GM21786 (cell line): ENCODE measurements around the gene HAVCR1.
"Not testable (repeated sequence)": the region's sequence is repeated elsewhere in the genome, so short reads cannot be mapped to it uniquely, and the experiment has no call there.

Source experiments
- ATAC-seq: cut with Tn5 transposase; IDR thresholded peaks from one replicate; pipeline ENCODE4 v1.9.1; 2021; ENCODE audit not compliant: unreplicated experiment

The HAVCR1 gene

DNA sequence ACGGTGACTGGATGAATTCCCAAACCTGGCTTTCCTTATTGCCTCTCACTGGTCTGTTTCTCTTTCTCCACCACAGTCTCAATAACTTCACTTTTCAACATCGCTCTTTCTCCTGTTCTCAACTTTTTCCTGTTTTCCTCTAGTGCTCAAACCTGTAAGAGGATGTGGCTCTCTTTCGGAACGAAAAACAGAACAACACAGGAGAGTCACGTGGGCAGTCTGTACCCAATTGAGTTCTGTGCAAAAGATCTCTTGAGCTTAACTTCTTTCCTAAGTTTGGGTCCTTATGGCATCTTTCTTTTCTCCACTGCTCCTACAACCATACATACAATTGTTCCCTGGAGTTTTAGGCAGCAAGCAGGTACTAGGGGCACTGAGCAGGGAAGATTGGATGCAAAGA is 8.9 kb downstream of the HAVCR1 start:
- no peak for ATAC-seq

DNA sequence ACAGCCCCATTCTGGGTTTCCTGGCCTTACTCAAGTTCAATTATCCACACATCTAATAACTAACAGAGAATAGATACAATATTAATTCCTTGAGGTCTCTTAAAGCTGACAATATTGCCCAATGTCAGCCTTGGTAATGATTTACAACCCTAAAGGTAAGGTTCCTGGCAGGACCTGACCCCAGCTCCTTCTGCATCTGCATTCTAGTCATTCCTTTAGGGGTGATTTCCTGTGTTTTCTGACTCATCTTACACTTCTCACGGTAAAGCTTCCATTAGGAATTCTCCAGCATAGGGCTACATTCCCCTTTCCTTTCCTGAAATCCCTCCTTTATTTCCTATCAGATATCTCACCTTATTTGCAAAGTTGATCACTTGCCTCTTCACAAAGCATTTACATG is 9.3 kb downstream of the HAVCR1 start:
- ATAC-seq = no peak

DNA sequence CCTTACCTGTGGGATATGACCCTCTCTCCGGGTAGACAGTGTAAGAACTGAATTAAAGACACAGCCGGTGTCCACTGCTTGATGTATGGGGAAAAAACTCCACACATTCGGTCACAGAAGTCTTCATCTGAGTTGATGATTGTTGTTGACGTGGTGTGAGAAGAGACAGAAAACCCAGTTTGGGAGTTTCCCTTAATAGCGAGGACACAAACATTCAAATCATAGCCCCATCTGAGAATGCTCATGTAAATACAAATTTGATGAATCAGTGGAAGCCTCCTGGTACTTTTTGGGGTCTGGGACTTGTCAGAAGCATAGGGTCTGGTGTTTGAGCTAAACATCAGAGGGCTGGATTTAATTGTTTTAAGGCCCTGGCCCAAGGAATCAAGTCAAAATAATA is 11.0 kb downstream of the HAVCR1 start:
- peak; percentile 63 for ATAC-seq

DNA sequence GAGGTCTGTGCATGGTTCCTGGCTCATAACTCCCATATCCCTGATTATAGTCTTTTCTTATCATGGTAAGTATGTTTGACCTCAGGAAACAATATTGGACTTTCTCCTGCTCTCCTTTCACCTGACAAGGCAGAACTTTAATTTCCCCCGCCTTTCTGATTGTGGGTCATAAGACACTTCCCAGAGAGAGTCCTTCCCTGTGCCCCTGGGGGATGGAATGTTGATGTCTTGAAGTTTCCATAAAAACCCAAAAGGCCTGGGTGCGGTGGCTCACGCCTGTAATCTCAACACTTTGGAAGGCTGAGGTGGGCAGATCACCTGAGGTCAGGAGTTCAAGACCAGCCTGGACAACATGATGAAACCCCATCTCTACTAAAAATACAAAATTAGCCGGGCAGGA is 11.9 kb downstream of the HAVCR1 start:
- ATAC-seq = not testable (repeated sequence)

DNA sequence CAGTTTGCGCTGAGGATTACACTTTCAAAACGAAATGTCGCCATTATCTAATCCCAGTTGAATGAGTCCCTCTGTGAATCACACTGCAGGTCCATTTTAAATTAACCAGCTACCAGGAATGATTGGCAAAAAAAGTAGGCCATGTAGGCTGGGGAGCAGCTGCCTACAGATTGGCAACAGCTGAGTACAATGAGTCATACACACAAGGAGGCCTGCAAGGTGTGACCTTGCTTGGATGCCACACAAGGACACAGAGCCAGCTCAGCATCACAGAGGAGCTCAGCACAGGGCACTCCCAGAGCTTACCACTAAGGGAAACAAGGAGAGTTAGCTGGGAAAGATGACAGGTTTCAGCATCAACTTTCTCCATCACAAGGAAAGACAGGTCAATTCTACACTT is 12.9 kb downstream of the HAVCR1 start:
- no peak for ATAC-seq

DNA sequence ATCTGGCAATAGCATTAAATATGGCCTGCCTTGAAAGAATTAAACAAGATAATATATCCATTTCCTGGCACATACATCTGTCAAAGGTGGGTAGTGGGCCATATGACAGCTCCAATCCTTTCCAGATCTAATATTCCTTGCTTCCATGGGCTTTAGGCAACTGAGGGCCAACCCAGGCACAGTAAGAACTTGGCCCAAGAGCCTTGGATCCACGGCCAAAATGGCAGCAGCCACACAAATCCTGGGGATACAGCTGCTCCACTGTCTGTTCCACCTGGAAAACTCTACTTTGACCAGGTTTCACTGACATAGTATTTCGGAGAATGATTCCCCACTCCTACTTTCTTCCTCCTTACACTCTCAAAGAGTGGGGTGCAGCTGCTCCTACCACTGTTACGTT is 13.3 kb downstream of the HAVCR1 start:
- ATAC-seq = no peak

DNA sequence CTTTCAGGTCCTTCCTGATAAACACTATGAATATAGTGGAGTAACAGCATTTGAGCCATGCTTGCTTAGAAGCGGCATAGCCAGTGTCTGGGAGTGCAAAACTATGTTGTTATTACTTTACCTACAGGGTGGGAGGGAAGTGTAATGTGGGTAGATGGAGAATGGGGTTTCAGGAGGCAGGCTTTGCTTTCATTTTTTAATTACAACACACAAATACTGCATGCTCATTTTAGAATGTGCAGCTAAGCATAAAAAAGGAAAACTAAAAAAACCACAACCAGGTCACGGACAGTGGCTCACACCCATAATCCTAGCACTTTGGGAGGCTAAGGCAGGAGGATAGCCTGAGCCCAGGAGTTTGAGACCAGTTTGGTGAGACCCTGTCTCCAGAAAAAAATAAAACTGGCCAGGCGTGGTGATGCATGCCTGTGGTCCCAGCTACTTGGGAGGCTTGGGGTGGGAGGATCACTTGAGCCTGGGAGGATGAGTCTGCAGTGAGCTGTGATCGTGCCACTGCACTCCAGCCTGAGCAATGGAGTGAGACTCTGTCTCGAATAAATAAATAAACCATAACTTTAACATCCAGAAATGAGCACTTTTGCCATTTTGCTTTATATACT is 20.2 kb downstream of the HAVCR1 start:
- ATAC-seq = peak; percentile 54

DNA sequence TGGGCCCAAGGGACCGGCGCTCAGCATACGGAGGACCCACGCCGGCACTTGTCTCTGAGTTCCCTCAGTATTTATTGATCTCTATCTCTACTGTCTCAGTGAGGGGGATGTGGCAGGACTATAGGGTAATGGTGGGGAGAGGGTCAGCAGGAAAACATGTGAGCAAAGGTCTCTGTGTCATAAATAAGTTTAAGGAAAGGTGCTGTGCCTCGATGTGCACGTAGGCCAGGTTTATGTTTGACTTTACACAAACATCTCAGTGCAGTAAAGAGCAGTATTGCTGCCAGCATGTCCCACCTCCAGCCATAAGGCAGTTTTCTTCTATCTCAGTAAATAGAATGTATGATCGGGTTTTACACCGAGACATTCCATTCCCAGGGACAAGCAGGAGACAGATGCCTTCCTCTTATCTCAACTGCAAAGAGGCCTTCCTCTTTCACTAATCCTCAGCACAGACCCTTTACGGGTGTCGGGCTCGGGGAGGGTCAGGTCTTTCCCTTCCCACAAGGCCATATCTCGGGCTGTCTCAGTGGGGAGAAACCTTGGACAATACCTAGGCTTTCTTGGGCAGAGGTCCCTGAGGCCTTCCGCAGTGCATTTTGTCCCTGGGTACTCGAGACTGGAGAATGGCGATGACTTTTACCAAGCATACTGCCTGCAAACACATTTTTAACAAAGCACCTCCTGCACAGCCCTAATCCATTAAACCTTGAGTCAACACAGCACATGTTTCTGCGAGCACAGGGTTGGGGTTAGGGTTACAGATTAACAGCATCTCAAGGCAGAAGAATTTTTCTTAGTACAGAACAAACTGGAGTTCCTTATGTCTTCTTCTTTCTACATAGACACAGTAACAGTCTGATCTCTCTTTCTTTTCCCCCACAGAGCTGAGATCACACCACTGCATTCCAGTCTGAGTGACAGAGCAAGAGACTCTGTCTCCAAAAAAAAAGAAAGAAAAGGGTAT is 24.5 kb downstream of the HAVCR1 start:
- ATAC-seq = not testable (repeated sequence)

DNA sequence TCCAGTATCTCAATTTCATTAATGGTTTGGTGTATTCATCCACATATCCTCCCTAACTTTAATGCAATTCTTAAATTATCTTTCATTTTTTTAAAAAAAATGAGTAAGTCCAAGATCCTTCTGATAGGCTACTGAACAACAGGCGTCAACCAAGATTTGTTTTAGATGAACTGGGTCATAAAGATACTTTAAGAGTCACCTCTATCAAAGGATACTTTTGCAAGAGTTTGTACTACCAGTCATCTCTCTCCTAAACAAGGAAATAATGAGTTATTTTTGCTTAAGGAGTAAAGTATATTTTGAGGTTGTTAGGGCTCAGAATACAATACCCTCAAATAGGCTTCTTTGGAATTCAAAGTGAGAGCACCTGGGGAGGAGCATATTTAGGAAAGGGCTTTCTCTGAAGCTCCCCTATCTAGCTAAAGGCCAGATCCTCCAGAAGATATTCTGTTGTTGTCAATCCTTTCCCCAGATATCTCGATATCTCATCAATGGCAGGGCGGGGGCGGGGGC is 25.8 kb downstream of the HAVCR1 start:
- no peak for ATAC-seq

DNA sequence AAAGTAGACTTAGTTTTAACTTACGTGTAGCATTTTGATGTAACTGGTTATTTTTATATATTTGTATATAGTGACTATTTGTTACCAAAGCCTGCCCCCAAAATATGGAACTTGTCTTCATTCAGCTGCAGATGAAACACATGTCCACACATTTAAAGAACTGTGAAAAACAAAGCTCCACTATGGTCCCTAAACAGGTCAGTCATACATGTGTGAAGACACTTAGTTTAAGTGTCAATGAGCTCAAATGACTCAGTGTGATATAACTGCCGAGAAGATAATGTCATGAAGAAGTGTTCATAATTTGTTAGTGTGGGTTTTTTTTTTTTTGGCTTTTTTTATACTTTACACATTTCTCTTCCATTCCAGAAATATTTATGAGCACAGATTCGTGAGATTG is 28.2 kb downstream of the HAVCR1 start:
- no peak for ATAC-seq

DNA sequence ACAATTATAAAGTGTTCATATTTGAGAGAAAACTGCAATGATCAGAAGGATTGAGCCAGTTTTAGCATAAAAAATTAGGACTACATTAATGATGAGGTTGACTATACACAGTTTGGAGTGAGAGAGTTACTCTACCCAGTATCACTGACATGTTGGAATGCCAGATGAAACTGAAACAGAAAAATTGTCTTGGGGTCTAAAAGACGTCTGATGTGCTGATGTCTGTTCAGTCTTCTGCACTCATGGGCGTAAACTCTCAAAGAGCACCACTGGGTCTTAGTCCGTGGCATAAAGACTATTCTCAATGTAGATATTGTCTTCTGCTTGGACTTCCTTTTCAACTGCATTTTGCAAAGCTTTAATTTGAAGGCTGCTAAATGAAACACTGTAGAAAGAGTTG is 29.5 kb downstream of the HAVCR1 start:
- no peak for ATAC-seq

DNA sequence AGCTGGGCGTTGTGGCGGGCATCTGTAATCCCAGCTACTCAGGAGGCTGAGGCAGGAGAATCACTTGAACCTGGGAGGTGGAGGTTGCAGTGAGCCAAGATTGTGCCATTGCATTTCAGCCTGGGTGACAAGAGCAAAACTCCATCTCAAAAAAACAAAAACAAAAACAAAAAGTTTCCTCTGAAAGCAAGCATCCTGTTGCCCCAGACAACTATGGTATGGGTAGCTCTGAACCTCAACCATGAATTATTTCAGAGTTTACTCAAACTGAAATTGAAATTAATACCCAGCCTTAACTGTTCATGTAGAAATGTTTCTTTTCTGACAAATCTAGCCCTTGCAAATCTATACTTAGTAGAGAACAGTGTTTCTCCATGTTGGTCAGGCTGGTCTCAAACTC is 31.3 kb downstream of the HAVCR1 start:
- peak; percentile 93 for ATAC-seq

DNA sequence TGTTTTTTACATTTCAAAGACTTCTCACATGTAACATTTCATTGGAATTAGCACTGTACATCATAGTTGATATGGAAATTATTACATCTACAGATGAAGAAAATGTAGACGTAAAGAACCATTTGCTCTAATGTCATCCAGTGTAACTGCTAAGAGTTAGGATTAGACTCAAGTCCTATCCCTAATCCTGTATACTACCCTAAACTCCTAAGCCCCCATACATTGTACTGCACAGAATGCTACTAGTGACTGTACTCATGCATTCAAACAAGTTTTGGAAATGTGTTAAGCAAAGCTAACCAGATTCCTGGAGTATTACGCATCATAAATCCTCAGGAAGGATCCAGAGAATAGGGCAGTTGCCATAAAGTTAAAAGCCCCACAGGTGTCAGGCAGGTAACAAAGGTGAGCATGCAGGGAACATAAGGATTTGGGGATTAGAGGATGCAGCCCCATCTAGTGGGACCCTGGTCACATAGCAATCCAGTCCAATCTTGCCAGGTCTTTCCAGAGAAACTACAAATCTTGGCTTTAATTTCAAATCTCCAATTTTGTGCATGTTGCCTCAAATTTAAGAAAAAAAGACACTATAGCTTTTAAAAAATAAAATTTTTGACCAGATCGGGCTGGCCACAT is 32.0 kb downstream of the HAVCR1 start:
- ATAC-seq = no peak

DNA sequence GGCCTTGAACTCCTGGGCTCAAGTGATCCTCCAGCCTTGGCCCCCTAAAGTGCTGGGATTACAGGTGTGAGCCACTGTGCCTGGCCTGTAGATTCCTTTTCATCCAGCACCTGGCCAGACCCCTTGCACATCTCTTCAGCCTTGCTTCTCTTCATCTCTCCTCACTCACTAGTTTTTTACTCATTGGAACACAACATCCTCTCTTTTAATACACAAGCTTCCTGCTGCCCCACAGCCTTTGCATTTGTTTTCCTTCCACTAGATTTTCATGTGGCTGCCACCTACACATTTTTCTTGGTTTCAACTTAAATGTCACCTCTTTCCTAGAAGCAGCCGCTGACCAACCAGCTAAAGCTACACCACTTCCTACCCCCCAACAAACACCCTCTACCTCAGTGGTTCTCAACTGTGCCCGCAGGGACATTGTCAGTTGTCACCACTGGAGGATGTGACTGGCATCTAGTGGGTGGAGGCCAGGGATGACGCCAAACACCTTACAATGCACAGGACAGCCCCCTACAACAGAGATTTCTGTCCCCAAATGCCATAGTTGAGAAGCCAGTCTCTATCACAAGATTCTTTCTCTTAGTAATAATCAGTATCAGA is 33.7 kb downstream of the HAVCR1 start:
- peak; percentile 35 for ATAC-seq

DNA sequence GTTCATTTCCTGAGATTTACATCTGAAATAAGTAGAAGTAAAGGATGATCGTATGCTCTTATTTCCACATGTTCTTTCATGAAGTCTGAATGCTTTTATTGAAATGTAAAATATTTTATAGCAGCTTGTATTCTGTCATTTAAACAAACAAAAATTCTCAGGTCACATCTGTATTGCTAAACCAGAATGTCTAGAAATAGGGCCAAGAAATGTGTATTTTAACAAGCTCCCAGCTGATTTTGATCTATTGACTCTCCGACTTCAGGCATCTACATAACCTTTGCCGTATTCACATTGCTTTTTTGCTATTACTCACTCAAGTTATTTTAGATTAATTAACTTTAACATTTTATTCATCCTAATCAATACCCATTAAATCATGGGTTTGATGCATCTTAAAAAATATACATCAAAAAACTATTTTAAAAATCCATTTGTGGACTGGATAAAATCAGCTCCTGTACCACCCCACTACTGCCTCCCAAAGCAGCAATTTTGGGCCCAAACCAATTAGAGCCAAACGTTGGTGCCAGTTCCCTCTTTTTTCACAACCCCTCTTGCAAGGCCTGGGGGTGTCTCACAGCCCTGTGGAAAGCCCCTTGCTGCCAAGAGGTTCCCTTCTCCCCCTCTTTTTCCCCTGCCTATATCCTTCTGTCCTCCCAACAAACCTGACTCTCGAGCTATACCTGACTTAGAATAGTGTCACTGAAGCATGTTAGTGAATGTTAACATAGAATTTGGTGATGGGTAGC is 34.5 kb downstream of the HAVCR1 start:
- ATAC-seq = no peak

DNA sequence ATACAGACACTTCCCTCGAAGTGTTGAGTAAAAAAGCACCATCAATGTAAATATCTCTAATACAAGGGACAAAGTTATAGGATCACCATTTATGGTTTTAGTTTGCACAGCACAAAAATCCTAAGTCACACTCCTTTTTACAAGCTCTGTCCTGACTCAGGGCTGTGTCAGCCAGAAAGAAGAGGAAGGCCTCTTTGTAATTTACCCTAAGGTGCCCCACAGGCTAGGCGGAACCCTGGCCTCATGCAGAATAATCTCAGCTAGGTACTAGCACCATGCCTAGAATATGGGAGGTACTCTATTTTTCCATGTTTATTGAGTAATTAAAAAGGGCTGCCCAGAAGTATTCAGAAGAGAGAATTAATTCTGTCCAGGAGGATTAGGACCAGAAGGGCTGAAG is 36.9 kb downstream of the HAVCR1 start:
- no peak for ATAC-seq

DNA sequence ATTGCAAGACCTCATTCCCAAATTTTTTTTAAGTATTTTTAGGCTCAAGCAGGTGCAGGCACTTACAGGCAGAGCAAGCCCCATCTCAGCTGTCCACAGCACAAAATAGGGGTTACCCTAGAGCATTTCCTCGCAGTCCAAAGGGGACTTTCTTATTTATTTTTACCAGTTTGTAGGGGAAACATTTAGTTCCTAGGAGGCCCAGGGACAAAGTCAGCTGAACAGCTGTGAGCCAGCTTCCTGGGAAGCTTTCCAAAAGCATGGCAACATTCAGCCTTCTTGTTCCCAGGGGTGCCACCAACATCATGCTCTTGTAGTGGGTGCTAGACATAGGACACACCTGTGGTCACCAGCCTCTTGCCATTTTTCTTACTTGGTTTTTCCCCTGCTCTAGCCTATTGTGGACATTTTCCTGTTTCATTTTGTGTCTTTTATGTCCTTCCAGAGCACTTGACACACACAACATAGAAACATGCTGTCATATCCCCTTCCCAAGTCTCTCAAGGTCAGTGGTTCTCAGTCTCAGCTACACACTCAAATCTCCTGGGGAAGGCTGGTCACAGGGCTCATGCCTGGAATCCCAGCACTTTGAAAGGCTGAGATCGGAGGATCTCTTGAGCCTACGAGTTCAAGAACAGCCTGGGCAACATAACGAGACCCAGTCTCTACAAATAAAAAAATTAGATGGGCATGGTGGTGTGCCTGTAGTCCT is 38.2 kb downstream of the HAVCR1 start:
- no peak for ATAC-seq

DNA sequence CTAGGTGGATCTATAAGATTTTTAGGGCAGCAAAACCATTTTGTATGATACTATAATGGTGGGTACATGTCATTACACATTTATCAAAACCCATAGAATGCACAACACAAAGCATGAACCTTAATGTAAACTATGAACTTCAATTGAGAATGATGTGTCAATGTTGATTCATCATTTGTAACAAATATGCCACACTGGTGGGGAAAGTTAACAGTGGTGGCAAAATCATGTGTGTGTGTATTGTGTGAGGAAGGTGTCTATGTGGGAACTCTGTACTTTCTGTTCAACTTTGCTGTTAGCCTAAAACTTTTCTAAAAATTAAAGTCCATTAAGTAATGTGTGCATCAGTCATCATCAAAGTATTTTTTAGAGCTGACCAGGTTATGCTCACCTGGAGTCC is 38.9 kb downstream of the HAVCR1 start:
- no peak for ATAC-seq

DNA sequence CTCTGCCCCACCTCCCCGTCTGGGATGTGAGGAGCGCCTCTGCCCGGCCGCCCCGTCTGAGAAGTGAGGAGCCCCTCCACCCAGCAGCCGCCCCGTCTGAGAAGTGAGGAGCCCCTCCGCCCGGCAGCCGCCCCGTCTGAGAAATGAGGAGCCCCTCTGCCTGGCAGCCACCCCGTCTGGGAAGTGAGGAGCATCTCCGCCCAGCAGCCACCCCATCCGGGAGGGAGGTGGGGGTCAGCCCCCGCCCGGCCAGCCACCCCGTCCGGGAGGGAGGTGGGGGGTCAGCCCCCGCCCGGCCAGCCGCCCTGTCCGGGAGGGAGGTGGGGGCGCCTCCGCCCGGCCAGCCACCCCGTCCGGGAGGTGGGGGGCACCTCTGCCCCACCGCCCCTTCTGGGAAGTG is 44.8 kb downstream of the HAVCR1 start:
- not testable (repeated sequence) for ATAC-seq

DNA sequence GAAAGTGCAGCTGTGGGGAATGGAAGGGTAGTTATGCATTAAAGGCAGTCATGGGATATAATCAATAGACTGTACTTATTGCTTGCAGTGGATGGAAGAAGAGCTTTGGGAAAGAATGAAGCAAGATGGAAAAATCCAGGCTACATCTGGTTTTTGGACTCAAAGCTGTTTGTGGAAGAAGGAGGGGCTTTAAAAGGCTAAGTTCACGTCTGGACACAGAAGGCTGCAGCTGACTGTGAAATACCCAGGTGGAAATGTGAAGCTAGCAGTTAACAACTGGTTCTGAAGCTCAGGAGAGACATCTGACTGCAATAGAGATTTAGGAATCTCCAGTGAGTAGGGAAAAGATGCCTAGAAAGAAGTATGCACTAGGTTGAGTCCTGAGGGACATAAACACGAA is 52.7 kb downstream of the HAVCR1 start:
- ATAC-seq = no peak
